ENCODE data around the gene PODXL.

GRCh38 chr7:131596785-131597184, 40.4 kb upstream of the PODXL start:
- TF ChIP-seq ATF2 (IDR thresholded peaks at IDR 0.05; ENCODE audit: low read length) (no peak), USF1 (IDR thresholded peaks at IDR 0.05; ENCODE audit: borderline replicate concordance, extremely low read length, insufficient read depth, low read depth, low read length) (no peak), ZSCAN29 (IDR thresholded peaks at IDR 0.05) (no peak), POLR2AphosphoS5 (IDR thresholded peaks at IDR 0.05; ENCODE audit: low read length) (no peak), SKIL (IDR thresholded peaks at IDR 0.05; ENCODE audit: low read depth, poor library complexity, severe bottlenecking) (no peak), RAD21 (IDR thresholded peaks at IDR 0.05; ENCODE audit: insufficient read depth, low read depth, low read length) (no peak), CHD1 (IDR thresholded peaks at IDR 0.05; ENCODE audit: low read depth, low read length) (no peak), ZBTB11 (CRISPR knock-in tag; IDR thresholded peaks at IDR 0.05) (no peak)
